ENCODE data around the gene POC1A.
A peak's percentile ranks its signal among the peaks of the same experiment; 100 is the strongest.

The POC1A gene

GRCh38 chr3:52150860-52151259 lies 3.4 kb downstream of the POC1A start:
- DNase-seq (ENCODE audit: low read depth) = no peak

- no peak for DNase-seq (ENCODE audit: low read depth)
These were observed 3.9 kb downstream of the POC1A start for GRCh38 chr3:52150357-52150756.

- DNase-seq (ENCODE audit: low read depth) = no peak
These were observed 4.5 kb downstream of the POC1A start for GRCh38 chr3:52149726-52150125.

- DNase-seq (ENCODE audit: low read depth) = no peak
These were observed 5.2 kb downstream of the POC1A start for GRCh38 chr3:52149021-52149420.

GRCh38 chr3:52147804-52148203 lies 6.4 kb downstream of the POC1A start:
- DNase-seq (ENCODE audit: low read depth) = no peak

GRCh38 chr3:52146811-52147210 lies 7.4 kb downstream of the POC1A start:
- DNase-seq (ENCODE audit: low read depth) = no peak

GRCh38 chr3:52146189-52146588 lies 8.0 kb downstream of the POC1A start:
- DNase-seq (ENCODE audit: low read depth) = no peak

GRCh38 chr3:52145736-52146110 lies 8.5 kb downstream of the POC1A start:
- no peak for DNase-seq (ENCODE audit: low read depth)

- no peak for DNase-seq (ENCODE audit: low read depth)
These were observed 9.2 kb downstream of the POC1A start for GRCh38 chr3:52144796-52145735.

GRCh38 chr3:52144034-52144795 lies 10.0 kb downstream of the POC1A start:
- peak; percentile 40 for DNase-seq (ENCODE audit: low read depth)

- no peak for DNase-seq (ENCODE audit: low read depth)
These were observed 10.6 kb downstream of the POC1A start for GRCh38 chr3:52143616-52144015.

GRCh38 chr3:52143156-52143555 lies 11.1 kb downstream of the POC1A start:
- no peak for DNase-seq (ENCODE audit: low read depth)

GRCh38 chr3:52141751-52142150 lies 12.5 kb downstream of the POC1A start:
- no peak for DNase-seq (ENCODE audit: low read depth)

GRCh38 chr3:52140769-52141168 lies 13.5 kb downstream of the POC1A start:
- DNase-seq (ENCODE audit: low read depth) = peak; percentile 17

GRCh38 chr3:52140000-52140399 lies 14.2 kb downstream of the POC1A start:
- no peak for DNase-seq (ENCODE audit: low read depth)

- no peak for DNase-seq (ENCODE audit: low read depth)
These were observed 16.9 kb downstream of the POC1A start for GRCh38 chr3:52137311-52137710.

- DNase-seq (ENCODE audit: low read depth) = no peak
These were observed 17.7 kb downstream of the POC1A start for GRCh38 chr3:52136513-52136912.

GRCh38 chr3:52135332-52135731 lies 18.9 kb downstream of the POC1A start:
- DNase-seq (ENCODE audit: low read depth) = no peak

- no peak for DNase-seq (ENCODE audit: low read depth)
These were observed 19.5 kb downstream of the POC1A start for GRCh38 chr3:52134761-52135160.

GRCh38 chr3:52132930-52133329 lies 21.3 kb downstream of the POC1A start:
- no peak for DNase-seq (ENCODE audit: low read depth)

GRCh38 chr3:52132041-52132440 lies 22.2 kb downstream of the POC1A start:
- DNase-seq (ENCODE audit: low read depth) = no peak

- DNase-seq (ENCODE audit: low read depth) = no peak
These were observed 23.1 kb downstream of the POC1A start for GRCh38 chr3:52130966-52131622.

Measured in GM04504 (cell line).